Left lung (tissue), 10 donors: ENCODE results near the gene BTG2. TPM values are rescaled to one million over a fixed set of nuclear protein-coding genes. Genes with fewer than 3 reads are reported as not detected.
"Not testable (repeated sequence)": the region's sequence is repeated elsewhere in the genome, so short reads cannot be mapped to it uniquely, and the experiment has no call there.

Source experiments
- ATAC-seq: fragments of 200-7000 bp; cut with Tn5 transposase; one replicate; pipeline ENCODE4 v1.9.1; 2020; ENCODE audit warnings: moderate library complexity
- DNase-seq, 4 donors: peaks; one replicate each; pipeline ENCODE4 v3.0.0-alpha.2; 2013 to 2020
- H3K27ac ChIP-seq, 2 donors: fragments of 200-600 bp; sonication (generic) in 1 of 2; one replicate each; pipeline versions ENCODE4 v1.5.0 to v1.8.0; 2020 to 2021
- H3K27me3 ChIP-seq, 2 donors: fragments of 200-600 bp; sonication (generic) in 1 of 2; one replicate each; pipeline versions ENCODE4 v1.5.0 to v1.8.0; 2020 to 2021
- H3K36me3 ChIP-seq, 2 donors: fragments of 200-600 bp; sonication (generic) in 1 of 2; one replicate each; pipeline versions ENCODE4 v1.5.0 to v1.8.0; 2020 to 2021
- H3K4me1 ChIP-seq, 2 donors: fragments of 200-600 bp; one replicate each; pipeline ENCODE4 v1.8.0; 2021
- H3K4me3 ChIP-seq, 2 donors: fragments of 200-600 bp; sonication (generic) in 1 of 2; one replicate each; pipeline versions ENCODE4 v1.5.0 to v1.8.0; 2020 to 2021; ENCODE audit warnings: mild to moderate bottlenecking in 1 of 2
- H3K9me3 ChIP-seq, 2 donors: fragments of 200-600 bp; sonication (generic) in 1 of 2; one replicate each; pipeline versions ENCODE4 v1.5.0 to v1.8.0; 2020 to 2021
- CTCF ChIP-seq, 2 donors: fragments of 200-600 bp; sonication (generic) in 1 of 2; IDR thresholded peaks; one replicate each; pipeline versions ENCODE4 v1.5.0 to v1.8.0; 2021; ENCODE audit warnings: antibody characterized with exemption in 2 of 2
- intact Hi-C, 2 donors: fragments of 100-400 bp; cut with DNase I; formaldehyde crosslinking; loops; one replicate each; pipeline versions ENCODE4 v1.11.2 to v1.14.2; 2022
- polyA plus RNA-seq, 6 donors: library from polyadenylated mRNA; unstranded; fragments of 120-200 nt; gene quantifications; one replicate each; pipeline ENCODE4 v1.2.1, GENCODE V29; 2013; ENCODE audit not compliant: insufficient read length in 6 of 6
- total RNA-seq, 2 donors: library from RNA; stranded (reverse); fragmentation: NEBNext Ultra II Directional; extraction: Animal tissue kit (Norgen Biotek cat#: 25700); gene quantifications; one replicate each; pipeline ENCODE4 v1.2.1, GENCODE V29; 2021
- donor health status: DM: no; HTN: yes; CAD: no.
- donor health status: DM: no; HTN: no; CAD: no.

The BTG2 gene
- total and polyA plus RNA-seq, 8 donors = 44.8 to 147 (median 78.2) TPM

GRCh38 chr1:203308923-203309331 is 3.6 kb downstream of the BTG2 start:
- H3K4me3 ChIP-seq = peak overlapping the region; percentile 96 to 98
- peaks cover 13 to 49% of the 10 kb centered on the region in 2 donors for H3K4me1 ChIP-seq
- ATAC-seq (no peak), DNase-seq (no peak)
- TF ChIP-seq CTCF (IDR thresholded peaks at IDR 0.05) = no peak
- no peaks in the 10 kb centered on the region for H3K27me3 ChIP-seq
- H3K27ac ChIP-seq = peak overlapping the region; percentile 99
- no peaks in the 10 kb centered on the region for H3K9me3 ChIP-seq
- intact Hi-C loops = no loop called here
- H3K36me3 ChIP-seq = peaks cover 0 to 38% of the 10 kb centered on the region in 2 donors

DNA sequence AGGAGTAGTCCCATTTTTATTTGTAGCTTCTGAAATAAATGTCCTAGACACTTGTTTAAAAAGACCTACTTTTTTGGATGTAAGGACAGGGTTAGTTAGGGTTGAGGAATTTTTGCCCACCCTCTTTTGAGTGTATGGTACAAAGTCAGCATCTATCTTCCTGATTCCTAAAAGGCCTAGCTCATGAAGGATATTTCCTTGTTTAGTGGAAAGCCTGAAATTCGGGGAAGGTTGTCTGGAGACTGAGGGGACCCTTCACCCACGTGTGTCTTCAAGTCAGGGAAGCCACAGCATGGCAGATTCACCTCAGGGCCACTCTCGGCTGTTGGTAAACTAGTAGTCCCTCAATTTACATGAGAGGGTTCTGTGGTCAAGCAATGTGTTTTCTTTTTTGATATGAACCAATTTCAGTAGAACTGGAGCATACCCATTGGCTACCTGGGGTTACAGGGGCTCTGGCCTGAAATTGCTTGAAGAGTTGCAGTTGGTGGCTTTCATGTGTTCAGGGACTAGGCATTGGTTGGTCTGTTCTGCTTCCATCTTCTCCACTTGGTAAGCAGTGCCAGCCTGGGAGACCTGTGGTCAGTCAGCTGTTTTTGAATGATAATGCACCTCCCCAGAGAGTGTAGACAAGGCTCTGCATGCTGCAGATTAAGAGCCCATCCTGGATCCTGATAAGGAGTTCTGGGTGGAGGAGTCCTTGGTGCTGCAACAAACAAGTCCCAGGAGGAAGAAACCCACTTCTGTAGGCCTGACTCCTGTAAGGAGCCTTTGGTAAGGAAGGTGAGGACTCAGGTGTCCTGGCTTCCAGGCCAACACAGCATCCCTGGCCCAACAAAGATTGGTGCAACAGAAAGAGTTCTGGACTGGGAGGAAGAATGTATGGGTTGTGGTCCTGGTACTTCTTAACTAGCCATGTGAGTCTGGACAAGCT is 6.3 kb downstream of the BTG2 start:
- intact Hi-C loops = no loop called here
- no peak for TF ChIP-seq CTCF (IDR thresholded peaks at IDR 0.05)
- Histone ChIP-seq H3K9me3 (no peaks in the 10 kb centered on the region), H3K27ac (no peak overlapping the region), H3K36me3 (peaks cover 0 to 38% of the 10 kb centered on the region in 2 donors), H3K27me3 (no peaks in the 10 kb centered on the region), H3K4me1 (peaks cover 13 to 43% of the 10 kb centered on the region in 2 donors), H3K4me3 (no peak overlapping the region)
- DNase-seq (no peak), ATAC-seq (no peak)

DNA sequence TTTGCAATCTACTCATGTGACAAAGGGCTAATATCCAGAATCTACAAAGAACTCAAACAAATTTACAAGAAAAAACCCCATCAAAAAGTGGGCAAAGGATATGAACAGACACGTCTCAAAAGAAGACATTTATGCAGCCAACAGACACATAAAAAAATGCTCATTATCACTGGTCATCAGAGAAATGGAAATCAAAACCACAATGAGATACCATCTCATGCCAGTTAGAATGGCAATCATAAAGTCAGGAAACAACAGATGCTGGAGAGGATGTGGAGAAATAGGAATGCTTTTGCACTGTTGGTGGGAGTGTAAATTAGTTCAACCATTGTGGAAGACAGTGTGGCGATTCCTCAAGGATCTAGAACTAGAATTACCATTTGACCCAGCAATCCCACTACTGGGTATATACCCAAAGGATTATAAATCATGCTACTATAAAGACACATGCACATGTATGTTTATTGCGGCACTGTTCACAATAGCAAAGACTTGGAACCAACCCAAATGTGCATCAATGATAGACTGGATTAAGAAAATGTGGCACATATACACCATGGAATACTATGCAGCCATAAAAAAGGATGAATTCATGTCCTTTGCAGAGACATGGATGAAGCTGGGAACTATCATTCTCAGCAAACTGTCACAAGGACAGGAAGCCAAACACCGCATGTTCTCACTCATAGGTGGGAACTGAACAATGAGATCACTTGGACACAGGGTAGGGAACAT is 8.9 kb downstream of the BTG2 start:
- DNase-seq, intact Hi-C loops, H3K27me3 ChIP-seq, H3K9me3 ChIP-seq, H3K27ac ChIP-seq, H3K4me3 ChIP-seq, ATAC-seq: not testable (repeated sequence)
- Histone ChIP-seq H3K36me3 (peaks cover 0 to 14% of the 10 kb centered on the region in 2 donors), H3K4me1 (peaks cover 0 to 25% of the 10 kb centered on the region in 2 donors)

- peak overlapping the region in 1 of 2 donors; percentile 37 for H3K27ac ChIP-seq
- H3K27me3 ChIP-seq = no peaks in the 10 kb centered on the region
- ATAC-seq = peak; percentile 76
- H3K9me3 ChIP-seq = no peaks in the 10 kb centered on the region
- TF ChIP-seq CTCF (IDR thresholded peaks at IDR 0.05) = no peak
- no peak overlapping the region for H3K4me3 ChIP-seq
- no peaks in the 10 kb centered on the region for H3K36me3 ChIP-seq
- H3K4me1 ChIP-seq = peaks cover 10 to 29% of the 10 kb centered on the region in 2 donors
- intact Hi-C loops = no loop called here
- DNase-seq = peak in 2 of 4 donors; percentile 57 to 62
These were observed 11.3 kb downstream of the BTG2 start for GRCh38 chr1:203316626-203317093.

GRCh38 chr1:203317429-203318228 is 12.3 kb downstream of the BTG2 start:
- peak overlapping the region; percentile 21 to 37 for H3K27ac ChIP-seq
- H3K9me3 ChIP-seq = no peaks in the 10 kb centered on the region
- H3K4me3 ChIP-seq = no peak overlapping the region
- no peak for DNase-seq
- no peaks in the 10 kb centered on the region for H3K36me3 ChIP-seq
- peaks cover 18 to 38% of the 10 kb centered on the region in 2 donors for H3K4me1 ChIP-seq
- no peaks in the 10 kb centered on the region for H3K27me3 ChIP-seq
- no peak for TF ChIP-seq CTCF (IDR thresholded peaks at IDR 0.05)
- intact Hi-C loops = no loop called here
- ATAC-seq = no peak
